Endothelial cell of umbilical vein (primary cell): ENCODE data around the gene CASP2. TPM values are rescaled to one million over a fixed set of nuclear protein-coding genes. Genes with fewer than 3 reads are reported as not detected.

Source experiments
- BruUV-seq: library from RNA; stranded (reverse); fragments of 400-500 nt; replicated peaks from 2 replicates; lab custom pipeline; 2021; lab: Mats Ljungman, UMichigan
- CTCF ChIA-PET: fragments of 300-600, 350-600 bp; sonication (Branson Sonifier 250); formaldehyde crosslinking; loops from one replicate; lab custom pipeline; 2021; ENCODE audit warnings: antibody characterized with exemption, inconsistent platforms; lab: Charles Lee
- POLR2A ChIA-PET: fragments of 300-600, 350-600 bp; sonication (Branson Sonifier 250); formaldehyde crosslinking; loops from one replicate; lab custom pipeline; 2021; ENCODE audit warnings: antibody characterized with exemption, inconsistent platforms; lab: Charles Lee
- DNase-seq: peaks from one replicate; pipeline ENCODE4 v3.0.0-alpha.2; 2011; ENCODE audit warnings: low read depth, low spot score
- FAIRE-seq: peaks from 2 replicates; lab custom pipeline; 2011; peaks lifted over from hg19 to GRCh38; lab: Jason Lieb, UNC
- H2AFZ ChIP-seq: 2 replicates; pipeline ENCODE4 v1.6.0; 2012; ENCODE audit warnings: low read depth, low read length, control low read depth, inconsistent platforms
- H3K27ac ChIP-seq: 2 replicates; pipeline ENCODE4 v1.5.1; 2011; ENCODE audit warnings: low read depth, mild to moderate bottlenecking, control low read depth, low read length, moderate library complexity; ENCODE audit not compliant: insufficient read depth
- H3K27me3 ChIP-seq, 2 experiments: 2 replicates each; pipeline versions ENCODE4 v1.6.0 to v1.6.1; 2011; ENCODE audit warnings: low read length in 2 of 2, mixed read lengths in 1 of 2; ENCODE audit not compliant: control insufficient read depth in 2 of 2, insufficient read depth in 2 of 2
- H3K36me3 ChIP-seq, 2 experiments: 2 replicates in 1 of 2; 3 replicates in 1 of 2; pipeline ENCODE4 v1.5.1; 2011; ENCODE audit warnings: low read length in 2 of 2, mild to moderate bottlenecking in 1 of 2, moderate library complexity in 1 of 2; ENCODE audit not compliant: control insufficient read depth in 2 of 2, insufficient read depth in 2 of 2; ENCODE audit errors: extremely low read depth in 1 of 2
- H3K4me1 ChIP-seq: 3 replicates; pipeline ENCODE4 v1.5.1; 2011; ENCODE audit warnings: mild to moderate bottlenecking, low read length; ENCODE audit not compliant: control insufficient read depth, insufficient read depth; ENCODE audit errors: extremely low read depth
- H3K4me2 ChIP-seq: 2 replicates; pipeline ENCODE4 v1.6.1; 2011; ENCODE audit warnings: low read length, control low read depth, mixed read lengths; ENCODE audit not compliant: insufficient read depth
- H3K4me3 ChIP-seq, 3 experiments: fragments of 200-600 bp in 1 of 3; sonication (generic), shearing (Covaris generic) in 1 of 3; replicated peaks in 1 of 3; 2 replicates each; pipeline ENCODE4 v1.5.1; 2011 to 2016; ENCODE audit warnings: control low read depth in 3 of 3, low read length in 3 of 3, mild to moderate bottlenecking in 2 of 3, inconsistent platforms in 1 of 3, low read depth in 1 of 3, moderate library complexity in 1 of 3; ENCODE audit not compliant: insufficient read depth in 1 of 3
- H3K79me2 ChIP-seq: 2 replicates; pipeline ENCODE4 v1.6.0; 2012; ENCODE audit warnings: low read length, inconsistent platforms; ENCODE audit not compliant: control insufficient read depth, insufficient read depth
- H3K9ac ChIP-seq: replicated peaks from 2 replicates; pipeline ENCODE3; 2011; ENCODE audit warnings: low read length, control low read depth; ENCODE audit not compliant: insufficient read depth; ENCODE audit errors: extremely low read depth
- H3K9me1 ChIP-seq: replicated peaks from 3 replicates; pipeline ENCODE4 v1.6.0; 2011; ENCODE audit warnings: mild to moderate bottlenecking, low read length; ENCODE audit not compliant: control insufficient read depth, insufficient read depth; ENCODE audit errors: extremely low read depth
- H3K9me3 ChIP-seq: replicated peaks from 2 replicates; pipeline ENCODE4 v1.5.1; 2012; ENCODE audit warnings: low read length, inconsistent platforms; ENCODE audit not compliant: control insufficient read depth, insufficient read depth
- H4K20me1 ChIP-seq: replicated peaks from 2 replicates; pipeline ENCODE3; 2011; ENCODE audit warnings: mild to moderate bottlenecking, low read length; ENCODE audit not compliant: control insufficient read depth, insufficient read depth; ENCODE audit errors: extremely low read depth
- EZH2 ChIP-seq: IDR thresholded peaks from 2 replicates; pipeline ENCODE4 v1.6.1; 2012; ENCODE audit warnings: borderline replicate concordance, low read depth, mild to moderate bottlenecking, moderate library complexity, low read length, inconsistent platforms; ENCODE audit not compliant: severe bottlenecking
- FOS ChIP-seq: IDR thresholded peaks from 2 replicates; pipeline ENCODE4 v1.6.1; 2011; ENCODE audit warnings: mild to moderate bottlenecking, low read length, moderate library complexity, borderline replicate concordance; ENCODE audit not compliant: insufficient read depth
- GATA2 ChIP-seq: IDR thresholded peaks from 2 replicates; pipeline ENCODE4 v1.7.0; 2011; ENCODE audit warnings: low read depth, mild to moderate bottlenecking, moderate library complexity, mixed read lengths, low read length; ENCODE audit not compliant: insufficient read length, insufficient read depth
- JUN ChIP-seq: IDR thresholded peaks from 2 replicates; pipeline ENCODE4 v1.6.1; 2011; ENCODE audit warnings: borderline replicate concordance, low read depth; ENCODE audit not compliant: insufficient read length, insufficient read depth
- MAX ChIP-seq: IDR thresholded peaks from 2 replicates; pipeline ENCODE4 v1.6.1; 2011; ENCODE audit not compliant: insufficient read depth, insufficient read length
- MYC ChIP-seq: IDR thresholded peaks from one replicate; pipeline ENCODE4 v1.6.1; 2011; ENCODE audit warnings: mild to moderate bottlenecking, low read depth, low read length
- POLR2A ChIP-seq: IDR thresholded peaks from 2 replicates; pipeline ENCODE4 v1.6.1; 2012; ENCODE audit warnings: low read depth, mild to moderate bottlenecking, control low read depth, low read length
- POLR2AphosphoS5 ChIP-seq: IDR thresholded peaks from 2 replicates; pipeline ENCODE4 v1.6.1; 2012; ENCODE audit warnings: low read depth, mild to moderate bottlenecking, control low read depth, low read length, moderate library complexity; ENCODE audit not compliant: insufficient read depth
- dilution Hi-C: fragments of 300-500 bp; cut with MboI; formaldehyde crosslinking; loops from one replicate; pipeline ENCODE4 v1.15.0; 2019; ENCODE audit warnings: low sequenced_read_pairs; ENCODE audit not compliant: extremely low pct_ligation_motif_present
- intact Hi-C: fragments of 100-400 bp; cut with micrococcal nuclease; formaldehyde crosslinking; loops from one replicate; pipeline ENCODE4 v1.10.0; 2022
- polyA plus RNA-seq, 4 experiments: library from polyadenylated mRNA; depleted of rRNA in 3 of 4; stranded (reverse) in 3 of 4; unstranded in 1 of 4; fragments of >200 nt; gene quantifications; 2 replicates each; pipeline versions ENCODE4 v1.2.1 to v1.2.3, GENCODE V29; 2011 to 2012; ENCODE audit warnings: missing spikeins in 1 of 4
- total RNA-seq: library from RNA; stranded (reverse); gene quantifications from 2 replicates; pipeline ENCODE4 v1.2.3, GENCODE V29; 2021
- TF ChIP-seq, protein P1 (sequence below), 2 donors: IDR thresholded peaks; 1 replicate in 1 of 2; 2 replicates in 1 of 2; pipeline ENCODE4 v1.5.1; 2011; ENCODE audit warnings: low read length in 2 of 2, mild to moderate bottlenecking in 2 of 2, moderate library complexity in 2 of 2, control low read depth in 1 of 2, inconsistent platforms in 1 of 2, low read depth in 1 of 2; ENCODE audit not compliant: insufficient read depth in 1 of 2; ENCODE audit errors: extremely low read depth in 1 of 2

Gene CASP2
- total and polyA plus RNA-seq, 2 donors (not counting 3 experiments of a cell fraction or from before 2014, with no cell fraction given) = 36.3 to 57.9 TPM

DNA sequence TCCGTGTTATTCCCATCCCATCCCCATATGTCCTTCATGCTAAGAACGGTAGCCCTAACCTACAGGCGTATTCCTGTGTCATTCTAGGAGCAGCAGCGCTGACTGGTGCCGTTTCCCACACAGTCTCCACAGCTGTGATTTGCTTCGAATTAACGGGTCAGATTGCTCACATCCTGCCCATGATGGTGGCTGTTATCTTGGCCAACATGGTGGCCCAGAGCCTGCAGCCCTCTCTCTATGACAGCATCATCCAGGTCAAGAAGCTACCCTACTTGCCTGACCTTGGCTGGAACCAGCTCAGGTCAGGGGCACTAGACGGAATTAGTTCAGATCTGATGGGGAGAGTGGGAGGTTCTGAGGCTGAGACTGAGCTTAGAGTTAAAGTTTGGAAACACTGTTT, 53.7 kb downstream of the CASP2 start:
- dilution Hi-C loops (no loop called here), intact Hi-C loops (no loop called here)
- POLR2A ChIA-PET = no interaction called here
- H3K27me3 ChIP-seq = peaks cover 16 to 22% of the 10 kb centered on the region in 2 experiments
- no peak overlapping the region for H3K9ac ChIP-seq
- H4K20me1 ChIP-seq = no peaks in the 10 kb centered on the region
- no peak overlapping the region for H3K4me2 ChIP-seq
- H3K9me3 ChIP-seq = no peaks in the 10 kb centered on the region
- peaks cover 4% of the 10 kb centered on the region for H3K4me1 ChIP-seq
- no peaks in the 10 kb centered on the region for H3K79me2 ChIP-seq
- H2AFZ ChIP-seq = no peak overlapping the region
- H3K4me3 ChIP-seq = no peak overlapping the region
- DNase-seq = no peak
- H3K27ac ChIP-seq = no peak overlapping the region
- BruUV-seq = no TSS peak
- CTCF ChIA-PET = interaction anchor here (1.3 kb wide), 1 partner anchor 163 kb away, joined by 3 read pairs; no protein-coding TSS in a partner anchor
- H3K36me3 ChIP-seq = no peaks in the 10 kb centered on the region
- FAIRE-seq = no peak
- H3K9me1 ChIP-seq = no peaks in the 10 kb centered on the region
- TF ChIP-seq POLR2AphosphoS5 (no peak), MAX (no peak), POLR2A (no peak), GATA2 (no peak), JUN (no peak), MYC (no peak), EZH2 (no peak), FOS (no peak)
- TF ChIP-seq, protein P1, sequence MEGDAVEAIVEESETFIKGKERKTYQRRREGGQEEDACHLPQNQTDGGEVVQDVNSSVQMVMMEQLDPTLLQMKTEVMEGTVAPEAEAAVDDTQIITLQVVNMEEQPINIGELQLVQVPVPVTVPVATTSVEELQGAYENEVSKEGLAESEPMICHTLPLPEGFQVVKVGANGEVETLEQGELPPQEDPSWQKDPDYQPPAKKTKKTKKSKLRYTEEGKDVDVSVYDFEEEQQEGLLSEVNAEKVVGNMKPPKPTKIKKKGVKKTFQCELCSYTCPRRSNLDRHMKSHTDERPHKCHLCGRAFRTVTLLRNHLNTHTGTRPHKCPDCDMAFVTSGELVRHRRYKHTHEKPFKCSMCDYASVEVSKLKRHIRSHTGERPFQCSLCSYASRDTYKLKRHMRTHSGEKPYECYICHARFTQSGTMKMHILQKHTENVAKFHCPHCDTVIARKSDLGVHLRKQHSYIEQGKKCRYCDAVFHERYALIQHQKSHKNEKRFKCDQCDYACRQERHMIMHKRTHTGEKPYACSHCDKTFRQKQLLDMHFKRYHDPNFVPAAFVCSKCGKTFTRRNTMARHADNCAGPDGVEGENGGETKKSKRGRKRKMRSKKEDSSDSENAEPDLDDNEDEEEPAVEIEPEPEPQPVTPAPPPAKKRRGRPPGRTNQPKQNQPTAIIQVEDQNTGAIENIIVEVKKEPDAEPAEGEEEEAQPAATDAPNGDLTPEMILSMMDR (IDR thresholded peaks at IDR 0.05; ENCODE audit: extremely low read depth in 1 of 2, insufficient read depth in 1 of 2, low read depth in 1 of 2, low read length in 2 of 2) = no peak
